GM18870 (cell line): ENCODE data around the gene FBXO7.

Experiments
- ATAC-seq: cut with Tn5 transposase; IDR thresholded peaks from one replicate; pipeline ENCODE4 v1.9.1; 2021; ENCODE audit warnings: moderate library complexity; ENCODE audit not compliant: unreplicated experiment

Gene FBXO7

DNA sequence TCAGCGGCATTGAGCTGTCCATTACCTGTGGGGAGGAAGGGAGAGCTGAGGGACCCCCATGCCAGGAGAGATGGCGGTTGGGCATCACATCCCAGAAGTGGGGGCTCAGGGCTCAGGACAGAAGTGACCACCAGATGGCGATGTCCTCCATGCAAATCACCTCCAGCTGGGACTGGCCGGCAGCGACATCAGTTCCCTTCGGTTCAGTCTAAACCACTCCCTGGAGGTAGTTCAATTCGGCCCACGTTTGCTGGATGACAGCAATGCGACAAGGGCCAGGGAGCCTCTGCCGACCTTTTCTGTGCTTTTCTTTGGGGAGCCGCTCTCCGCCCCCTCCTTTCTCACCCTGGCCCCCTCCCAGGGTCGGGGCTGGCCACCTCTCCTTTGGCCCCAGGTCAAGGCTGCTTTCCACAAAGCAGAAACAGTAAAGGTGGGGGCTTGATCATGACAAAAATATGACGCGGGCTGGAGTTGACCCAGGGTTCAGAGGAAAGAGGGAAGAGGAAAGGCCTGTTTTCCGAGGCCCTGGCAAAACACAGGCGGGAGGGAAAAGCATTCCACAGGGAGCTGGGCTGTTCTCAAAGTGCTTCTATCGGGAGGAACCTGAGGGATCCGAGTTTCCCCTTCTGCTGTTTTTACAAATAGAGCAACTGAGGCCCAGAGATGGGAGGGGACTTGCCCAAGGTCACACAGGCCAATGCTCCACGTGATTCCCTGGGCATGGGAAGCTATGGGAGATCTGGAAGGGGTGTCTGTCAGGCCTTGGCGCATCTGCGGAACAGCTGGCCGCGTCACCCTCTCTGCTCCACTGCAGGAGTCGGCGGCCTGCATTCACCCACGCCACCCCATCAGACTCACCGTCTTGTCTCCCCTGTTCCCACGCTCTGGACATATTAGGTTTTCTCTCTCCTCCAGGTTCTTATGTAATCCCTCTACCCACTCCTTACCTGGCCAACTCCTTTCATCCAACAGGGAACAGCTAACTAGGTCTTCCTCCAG is 54.7 kb downstream of the FBXO7 start:
- no peak for ATAC-seq

GRCh38 chr22:32531228-32531627 is 56.6 kb downstream of the FBXO7 start:
- no peak for ATAC-seq

GRCh38 chr22:32531931-32532819 is 57.6 kb downstream of the FBXO7 start:
- ATAC-seq = no peak

- ATAC-seq = no peak
Observed at GRCh38 chr22:32532820-32533128, 58.2 kb downstream of the FBXO7 start.

DNA sequence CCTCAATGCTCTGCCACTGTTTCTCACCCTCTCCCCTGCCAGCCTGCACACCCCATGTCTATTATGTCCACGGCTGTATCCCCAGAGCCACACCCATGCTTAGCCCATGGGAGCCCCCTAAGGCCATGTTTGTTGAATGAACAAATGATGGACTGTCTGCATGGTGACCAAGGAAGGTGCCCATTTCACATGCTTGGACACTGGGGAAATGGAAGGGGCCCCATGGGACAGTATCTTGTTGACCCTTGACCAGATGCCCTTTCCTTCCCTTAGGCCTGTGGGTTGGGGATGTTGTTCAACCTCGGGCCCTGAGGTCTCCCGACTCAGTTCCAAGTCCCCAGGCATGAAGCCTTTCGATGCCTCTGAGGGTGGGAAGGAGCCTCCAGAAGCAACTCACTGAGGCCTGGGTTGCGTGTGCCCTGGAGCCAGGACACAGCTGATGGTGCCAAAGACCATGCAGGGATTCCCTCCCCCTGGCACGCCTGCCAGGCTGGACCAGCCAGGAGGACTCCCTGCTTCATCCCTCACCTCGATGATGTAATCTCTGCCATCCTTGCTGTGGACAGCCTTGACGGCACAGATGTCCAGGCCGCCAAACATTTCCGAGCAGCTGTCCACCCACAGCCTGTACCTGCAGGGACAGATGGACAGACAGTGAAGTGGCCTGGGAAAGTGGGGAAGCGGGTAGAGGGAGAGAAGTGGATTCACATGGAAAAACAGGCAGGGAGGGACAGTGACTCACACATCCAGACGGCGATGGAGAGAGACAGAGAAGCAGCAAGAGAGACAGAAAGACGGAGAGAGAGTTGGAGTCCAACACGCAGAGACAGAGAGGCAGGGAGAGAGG is 58.9 kb downstream of the FBXO7 start:
- ATAC-seq = no peak

DNA sequence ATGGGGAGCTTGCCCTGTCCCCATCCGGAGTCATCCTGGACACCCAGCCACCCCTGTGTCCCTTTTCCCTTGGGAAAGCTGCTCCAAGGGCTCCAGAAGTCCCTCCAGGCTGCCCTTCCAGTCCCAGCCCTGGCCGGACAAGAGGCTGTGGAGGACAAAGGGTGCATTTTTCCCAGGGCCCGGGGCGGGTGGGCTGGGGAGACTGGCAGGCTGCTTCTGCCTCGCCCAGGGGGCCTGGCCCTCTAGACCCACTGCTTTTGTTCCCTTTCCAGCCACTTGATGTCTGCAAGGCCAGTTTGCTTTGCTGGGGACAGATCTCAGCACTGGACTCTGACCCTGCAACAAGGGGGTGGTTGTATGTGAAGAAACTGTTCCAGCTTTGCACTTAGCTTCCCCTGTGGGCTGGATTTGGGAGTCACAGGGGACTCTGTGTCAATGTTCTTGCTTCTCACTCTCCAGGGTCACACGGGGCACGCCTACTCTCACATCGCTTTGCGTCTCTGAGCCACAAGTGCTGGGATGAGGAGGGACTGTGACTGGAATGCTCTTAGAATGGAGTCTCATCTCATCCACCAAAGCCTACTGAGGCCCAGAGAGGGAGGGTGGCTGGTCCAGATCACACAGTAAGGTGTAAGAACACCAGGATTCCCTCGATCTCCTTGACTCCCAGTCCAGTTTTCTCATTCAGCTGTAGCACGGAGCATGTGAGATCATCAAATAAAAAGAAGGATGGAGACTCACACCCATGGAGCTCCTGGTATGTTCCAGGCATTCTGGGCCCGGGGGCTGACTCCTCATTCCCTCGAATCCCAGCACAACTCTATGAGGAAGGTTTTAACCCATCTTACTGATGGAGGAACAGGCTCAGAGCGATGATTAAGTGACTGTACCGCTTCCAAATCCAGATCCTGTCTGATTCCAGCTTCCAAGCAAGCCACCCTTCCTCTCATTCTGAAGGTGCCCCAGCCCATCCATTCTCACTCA is 59.9 kb downstream of the FBXO7 start:
- ATAC-seq = no peak

DNA sequence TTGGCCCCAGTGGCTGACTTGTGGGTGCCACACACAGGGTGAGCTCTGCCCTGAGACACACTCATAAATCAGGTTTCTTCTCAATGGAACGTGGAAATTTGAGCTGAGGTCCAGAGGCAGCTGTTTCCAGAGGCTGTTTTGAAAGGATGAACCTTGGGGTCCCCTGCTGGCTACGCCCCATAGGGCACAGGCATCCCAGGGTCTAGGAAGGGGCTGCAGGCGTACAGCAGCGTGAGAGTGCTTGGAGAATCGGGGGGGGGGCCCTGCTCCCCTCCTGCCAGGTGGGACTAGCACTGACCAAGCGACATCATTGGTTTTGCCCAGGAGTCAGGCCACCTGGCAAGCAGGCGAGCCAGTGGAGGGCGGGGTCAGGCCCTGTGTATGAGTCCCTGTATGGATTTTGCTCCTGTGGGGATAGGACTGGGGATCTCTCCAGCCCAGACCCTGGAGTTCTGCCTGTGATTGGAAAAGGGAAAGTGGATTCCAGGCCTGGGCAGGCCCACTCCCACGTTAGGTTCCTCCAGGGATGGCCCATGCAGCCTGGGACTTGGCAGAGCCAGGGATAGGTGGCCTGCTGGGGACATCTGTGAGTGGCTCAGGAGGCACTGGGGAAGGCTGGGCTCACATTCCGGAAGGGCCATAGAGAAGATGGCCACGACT is 61.0 kb downstream of the FBXO7 start:
- ATAC-seq = no peak

- ATAC-seq = no peak
Observed at GRCh38 chr22:32536352-32536751, 61.7 kb downstream of the FBXO7 start.

DNA sequence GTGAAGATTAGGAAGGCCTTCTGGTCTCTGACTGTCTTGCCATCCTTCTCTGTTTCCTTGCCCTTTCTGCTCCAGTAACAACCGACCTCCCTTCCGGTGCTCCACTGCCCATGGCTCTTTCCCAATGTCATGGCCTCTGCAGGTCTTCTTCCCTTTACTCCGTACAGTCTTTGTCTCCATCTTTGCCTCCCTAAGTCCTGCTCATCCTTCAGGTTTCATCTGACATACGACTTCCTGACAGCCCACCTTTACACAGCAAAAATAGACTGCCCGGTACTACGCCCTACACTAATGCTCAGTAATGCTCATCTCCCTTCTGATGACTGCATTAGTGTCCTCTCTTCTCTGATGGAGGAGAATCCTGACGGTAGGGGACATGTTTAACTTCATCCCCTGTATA is 63.9 kb downstream of the FBXO7 start:
- ATAC-seq = no peak

- ATAC-seq = no peak
Observed at GRCh38 chr22:32539631-32540421, 65.2 kb downstream of the FBXO7 start.

GRCh38 chr22:32541481-32541880 is 66.9 kb downstream of the FBXO7 start:
- no peak for ATAC-seq

- ATAC-seq = no peak
Observed at GRCh38 chr22:32542066-32542676, 67.6 kb downstream of the FBXO7 start.

DNA sequence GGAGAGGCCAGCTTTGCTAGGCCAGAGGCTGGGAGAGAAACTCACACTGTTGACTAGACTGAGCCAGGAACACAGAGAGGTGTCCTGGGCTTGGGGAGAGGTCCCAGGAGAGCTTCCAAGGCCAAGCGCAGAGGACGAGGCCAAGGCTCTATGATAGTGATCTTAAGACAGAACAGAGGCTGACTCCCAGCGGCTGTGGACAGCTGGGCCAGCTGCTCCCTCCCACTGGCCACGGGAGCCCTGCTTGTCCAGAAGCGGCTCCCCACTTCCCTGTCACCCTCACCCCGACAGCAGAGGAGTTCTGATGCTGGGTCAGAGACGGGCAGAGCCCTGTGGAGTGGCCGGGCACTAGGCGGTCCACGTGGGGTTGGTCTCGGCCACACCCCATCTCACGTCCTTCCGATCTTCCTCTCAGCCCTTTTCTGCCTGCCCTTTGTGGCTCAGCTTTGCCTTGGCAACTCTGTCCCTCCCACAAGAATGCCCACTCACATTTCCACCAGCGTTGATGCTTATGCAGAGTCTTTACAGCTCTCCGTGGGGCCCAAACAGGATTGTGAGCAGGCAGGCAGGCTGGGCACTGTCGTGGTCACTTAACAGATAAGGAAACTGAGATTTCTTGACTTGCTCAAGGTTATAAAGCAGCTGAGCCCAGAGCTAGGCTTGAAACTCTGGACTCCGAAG is 68.2 kb downstream of the FBXO7 start:
- no peak for ATAC-seq

DNA sequence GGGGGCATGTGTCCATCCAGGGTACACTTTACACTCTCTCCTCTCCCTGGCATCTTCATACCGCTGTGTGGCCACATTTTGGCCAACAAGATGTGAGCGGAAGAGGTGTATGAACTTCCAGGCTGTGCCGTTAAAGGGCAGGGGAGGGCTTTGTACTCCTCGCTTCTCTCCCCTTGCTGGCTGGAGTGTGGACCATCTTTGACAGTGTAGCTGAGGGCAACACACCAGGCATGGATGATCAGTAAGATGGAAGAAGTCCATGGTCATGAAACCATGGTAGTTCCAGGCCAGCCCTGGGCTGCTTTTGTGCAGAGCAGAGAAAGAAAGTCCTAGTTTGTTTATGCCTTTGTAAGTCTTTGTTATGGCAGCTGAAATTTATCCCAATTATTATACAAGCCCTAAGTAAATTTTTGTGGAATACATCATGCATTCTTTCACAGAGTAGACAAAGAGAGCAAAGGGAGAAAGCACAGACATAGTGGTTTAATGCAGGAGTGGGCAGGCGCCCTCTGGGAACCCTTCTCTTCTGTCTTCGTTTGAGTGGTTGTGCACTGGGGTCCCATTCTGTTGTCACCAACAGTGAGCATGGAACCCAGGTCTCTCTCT is 70.4 kb downstream of the FBXO7 start:
- no peak for ATAC-seq

DNA sequence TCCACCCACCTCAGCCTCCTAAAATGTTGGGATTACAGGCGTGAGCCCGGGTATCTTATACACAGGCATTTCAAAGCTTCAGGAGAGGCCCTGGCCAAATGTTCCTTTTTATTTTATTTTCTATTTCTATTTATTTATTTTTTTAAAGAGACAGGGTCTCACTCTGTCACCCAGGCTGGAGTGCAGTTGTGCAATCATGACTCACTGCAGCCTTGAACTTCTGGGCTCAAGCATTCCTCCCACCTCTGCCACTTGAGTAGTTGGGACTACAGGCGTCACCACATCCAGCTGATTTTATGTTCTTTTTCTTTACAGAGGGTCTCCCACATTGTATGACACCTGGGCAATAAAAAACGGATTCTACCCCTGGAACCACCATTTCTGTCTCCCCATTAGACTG is 71.2 kb downstream of the FBXO7 start:
- ATAC-seq = no peak

DNA sequence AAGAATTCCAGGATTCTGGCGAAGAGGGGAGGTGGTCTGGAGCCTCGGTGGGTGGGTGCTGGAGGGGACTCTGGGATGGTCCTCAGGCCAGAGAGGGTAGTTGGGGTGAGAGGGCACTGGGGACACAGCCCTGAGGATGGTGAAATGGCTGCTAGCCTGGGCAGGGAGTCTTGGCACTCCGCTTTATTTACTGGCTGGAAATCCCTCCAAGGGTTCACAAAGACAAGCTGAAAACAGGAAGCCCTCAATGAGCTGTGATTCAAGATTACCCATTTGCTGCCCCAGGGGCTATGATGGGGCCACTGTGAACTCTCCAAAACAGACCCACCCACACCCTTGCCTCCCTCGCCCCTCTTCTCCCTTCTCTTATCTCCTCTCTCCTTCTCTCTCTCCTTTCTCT is 71.9 kb downstream of the FBXO7 start:
- ATAC-seq = no peak

DNA sequence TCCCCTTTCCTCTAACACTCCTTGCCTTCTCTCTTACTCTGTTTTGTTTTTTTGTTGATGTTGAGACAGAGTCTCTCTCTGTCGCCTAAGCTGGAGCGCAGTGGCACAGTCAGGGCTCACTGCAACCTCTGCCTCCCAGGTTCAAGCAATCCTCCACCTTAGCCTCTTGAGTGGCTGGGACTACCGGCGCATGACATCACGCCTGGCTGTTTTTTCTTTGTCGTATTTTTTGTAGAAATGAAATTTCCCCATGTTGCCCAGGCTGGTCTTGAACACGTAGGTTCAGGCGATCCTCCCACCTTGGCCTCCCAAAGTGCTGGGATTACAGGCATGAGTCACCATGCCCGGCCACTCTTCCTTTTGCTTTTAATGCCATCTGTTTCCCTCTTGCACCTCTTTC is 72.3 kb downstream of the FBXO7 start:
- no peak for ATAC-seq
